ENCODE results near the gene NUP62.
A peak's percentile ranks its signal among the peaks of the same experiment; 100 is the strongest.
"Not testable (repeated sequence)": the region's sequence is repeated elsewhere in the genome, so short reads cannot be mapped to it uniquely, and the experiment has no call there.

Gene NUP62

DNA sequence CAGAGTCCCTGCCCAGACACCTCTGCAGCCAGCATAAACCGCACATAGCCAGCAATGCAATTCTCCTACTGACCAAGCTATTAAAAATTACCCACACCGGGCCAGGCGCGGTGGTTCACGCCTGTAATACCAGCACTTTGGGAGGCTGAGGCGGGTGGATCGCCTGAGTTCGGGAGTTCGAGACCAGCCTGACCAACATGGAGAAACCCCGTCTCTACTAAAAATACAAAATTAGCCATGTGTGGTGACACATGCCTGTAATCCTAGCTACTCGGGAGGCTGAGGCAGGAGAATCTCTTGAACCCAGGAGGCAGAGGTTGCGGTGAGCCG lies 4.5 kb downstream of the NUP62 start:
- not testable (repeated sequence) for DNase-seq (ENCODE audit: low read depth)

DNA sequence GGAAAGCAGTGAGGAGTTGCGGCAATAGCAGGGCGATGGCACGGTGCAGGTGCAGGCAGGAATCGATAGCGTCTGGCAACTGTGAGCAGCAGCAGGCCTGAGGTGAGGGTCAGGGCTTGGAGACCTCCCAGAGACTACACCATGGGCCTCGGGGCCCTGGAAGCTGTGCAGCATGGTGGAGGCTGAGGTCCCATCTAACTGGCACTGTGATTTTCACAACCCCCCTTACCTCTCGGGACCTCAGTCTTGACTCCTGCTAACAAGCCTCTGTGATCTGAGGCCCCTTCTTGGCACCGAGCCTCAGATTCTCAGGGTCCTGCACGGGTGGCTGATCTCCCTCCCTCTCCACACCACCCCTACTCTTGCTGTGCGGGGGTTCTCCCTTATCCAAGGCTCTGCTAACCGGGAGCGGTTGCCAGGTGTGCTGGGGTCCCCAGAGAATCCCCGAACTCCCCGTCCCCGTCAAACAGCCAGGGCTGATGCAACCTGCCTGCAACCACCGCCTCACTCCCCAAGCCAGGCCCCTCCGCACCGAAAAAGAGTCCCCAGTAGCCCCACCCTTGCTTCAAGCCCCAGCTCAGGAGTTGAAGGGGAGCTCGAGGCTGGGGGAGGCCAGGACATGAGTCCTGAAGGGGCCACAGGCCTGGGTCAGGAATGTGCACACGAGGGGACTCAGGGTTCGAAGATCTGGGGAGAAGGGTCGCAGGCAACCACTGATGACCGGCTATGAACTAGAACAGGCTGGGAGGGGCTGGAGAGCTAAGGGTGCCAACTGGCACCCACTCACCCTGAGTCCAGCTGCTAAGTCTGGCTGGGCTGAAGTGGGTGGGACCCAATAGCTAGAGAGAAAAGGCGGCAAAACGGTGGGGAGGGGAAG lies 5.1 kb downstream of the NUP62 start:
- DNase-seq (ENCODE audit: low read depth): no peak

DNA sequence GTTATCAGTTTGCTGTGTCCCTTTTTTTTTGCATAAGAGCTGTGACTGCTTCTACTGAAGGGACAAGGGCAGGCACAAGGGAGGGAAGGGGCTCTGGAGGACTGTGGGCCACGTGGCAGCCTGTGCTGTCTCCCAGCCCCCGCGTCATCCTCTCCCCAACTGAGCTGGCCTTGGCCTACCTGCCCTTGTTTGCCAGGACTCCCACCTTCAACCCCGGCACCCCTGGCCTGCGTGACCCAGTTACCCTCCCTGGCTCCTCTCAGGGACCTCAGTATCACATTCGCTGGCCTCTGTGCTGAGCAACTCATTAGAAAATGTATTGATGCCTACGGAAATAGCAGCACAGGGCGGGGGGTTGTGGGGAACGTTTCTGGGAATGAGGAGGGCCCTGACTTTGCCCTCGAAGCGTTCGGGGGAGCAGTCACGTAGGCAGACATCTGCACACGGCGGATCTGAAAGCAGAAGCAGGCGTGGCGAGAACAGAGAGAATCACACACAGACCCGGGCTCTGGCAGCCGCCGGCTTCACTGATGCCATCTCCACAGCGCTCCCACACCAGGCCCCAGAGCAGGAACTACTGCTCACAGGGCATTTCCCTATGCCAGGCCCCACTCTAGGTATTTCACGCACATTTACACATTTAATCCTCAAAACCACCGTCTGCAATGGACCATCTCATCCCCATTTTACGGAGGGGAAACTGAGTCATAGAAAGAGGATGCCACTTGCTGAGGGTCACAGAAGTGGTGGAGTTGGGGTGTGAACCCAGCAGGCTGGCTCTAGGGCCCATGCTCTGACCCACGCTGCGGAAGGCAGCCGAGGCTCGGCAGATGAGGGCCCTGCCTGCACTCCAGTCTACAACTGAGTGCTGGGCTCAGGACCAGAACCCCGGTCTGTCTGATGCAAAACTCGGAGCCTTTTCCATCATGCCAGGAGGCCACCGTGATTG lies 6.0 kb downstream of the NUP62 start:
- no peak for DNase-seq (ENCODE audit: low read depth)

DNA sequence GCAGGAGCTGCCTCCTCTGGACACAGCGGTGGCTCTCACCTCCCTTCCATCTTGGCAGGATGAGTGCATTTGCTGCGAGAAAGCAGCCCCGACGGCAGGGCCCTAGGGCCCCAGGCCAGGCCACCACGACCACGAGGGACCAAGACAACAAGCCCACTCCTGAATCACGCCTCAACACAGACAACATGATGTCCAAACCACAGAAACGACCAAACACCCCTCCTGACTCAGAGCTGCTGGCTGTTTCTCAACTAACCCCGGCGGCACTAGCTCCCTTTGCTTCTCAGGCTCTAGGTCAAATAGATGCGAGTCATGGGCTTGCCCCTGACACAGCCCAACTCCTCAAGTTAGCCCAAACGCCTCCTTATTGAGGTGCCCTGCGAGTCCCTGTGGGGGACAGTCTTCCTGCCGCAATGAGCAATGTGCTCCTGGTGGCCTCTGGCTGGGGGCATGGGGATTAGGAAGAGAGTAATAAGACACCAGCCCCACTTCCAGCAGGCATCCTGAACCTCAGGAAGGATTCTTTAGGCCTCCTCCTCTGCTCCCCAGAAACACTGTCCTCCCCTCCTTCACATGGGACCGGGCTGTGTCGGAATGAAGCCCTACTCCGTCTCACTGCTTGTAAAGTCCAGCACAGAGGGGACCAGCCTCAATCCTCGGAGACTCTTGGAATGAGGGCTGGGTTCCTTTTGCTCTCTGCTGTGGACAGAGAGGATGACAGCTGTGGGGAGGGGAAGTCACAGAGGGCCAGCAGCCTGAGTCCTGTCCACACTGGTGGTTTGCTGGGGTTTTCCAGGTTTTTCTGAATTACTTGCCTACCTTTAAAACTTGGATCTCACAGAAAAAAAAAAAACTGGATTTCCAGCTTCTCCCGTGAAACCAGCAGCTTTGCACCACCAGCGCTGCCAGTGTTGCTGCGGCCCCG lies 7.2 kb downstream of the NUP62 start:
- peak; percentile 66 for DNase-seq (ENCODE audit: low read depth)

DNA sequence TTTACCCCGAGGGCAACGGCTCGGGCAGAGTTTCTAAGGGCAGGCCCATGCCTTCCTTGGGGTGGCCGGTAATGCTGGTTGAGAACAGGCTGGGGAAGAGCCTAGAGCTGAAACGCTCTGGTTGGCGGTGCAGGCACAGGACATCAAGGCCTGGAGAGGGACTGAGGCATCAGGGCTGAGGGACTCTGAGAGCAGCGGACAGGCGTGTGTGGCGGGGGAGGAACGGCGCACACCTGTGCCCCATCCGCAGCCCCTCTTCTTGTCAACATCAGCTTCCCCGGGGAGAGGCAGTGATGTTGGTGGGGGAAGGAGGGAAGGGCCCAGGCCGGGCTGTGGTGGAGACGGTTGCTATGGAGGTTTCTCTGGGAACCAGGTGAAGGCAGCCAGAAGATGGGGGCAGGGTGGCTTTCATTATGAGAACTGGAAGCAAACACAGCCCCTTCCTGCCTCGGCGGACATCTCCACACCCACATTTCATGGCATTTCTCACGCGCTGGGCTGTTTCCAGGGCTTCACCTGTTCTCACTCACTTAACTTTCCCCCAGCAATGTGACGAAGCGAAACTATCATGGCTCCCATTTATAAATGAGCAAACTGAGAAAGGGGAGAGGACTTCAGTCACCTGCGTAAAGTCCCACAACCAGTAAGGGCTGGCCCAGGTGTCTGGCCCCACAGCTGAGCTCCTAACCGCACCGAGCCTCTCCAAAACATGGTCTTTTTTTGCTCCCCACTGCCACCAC lies 8.5 kb downstream of the NUP62 start:
- DNase-seq (ENCODE audit: low read depth): no peak

DNA sequence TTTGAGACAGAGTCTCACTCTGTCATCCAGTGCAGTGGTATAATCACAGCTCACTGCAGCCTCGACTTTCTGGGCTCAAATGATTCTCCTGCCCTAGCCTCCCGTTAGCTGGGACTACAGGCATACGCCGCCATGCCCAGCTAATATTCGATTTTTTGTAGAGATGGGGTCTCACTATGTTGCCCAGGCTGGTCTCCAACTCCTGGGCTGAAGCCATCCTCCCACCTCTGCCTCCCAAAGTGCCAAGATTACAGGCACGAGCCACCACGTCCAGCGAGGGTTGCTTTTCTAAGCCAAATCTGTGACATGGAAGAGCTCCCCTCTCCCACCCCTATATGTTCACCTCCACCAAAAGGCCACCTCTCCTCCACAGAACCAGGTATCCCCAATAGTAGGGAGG lies 11.2 kb downstream of the NUP62 start:
- DNase-seq (ENCODE audit: low read depth): no peak

DNA sequence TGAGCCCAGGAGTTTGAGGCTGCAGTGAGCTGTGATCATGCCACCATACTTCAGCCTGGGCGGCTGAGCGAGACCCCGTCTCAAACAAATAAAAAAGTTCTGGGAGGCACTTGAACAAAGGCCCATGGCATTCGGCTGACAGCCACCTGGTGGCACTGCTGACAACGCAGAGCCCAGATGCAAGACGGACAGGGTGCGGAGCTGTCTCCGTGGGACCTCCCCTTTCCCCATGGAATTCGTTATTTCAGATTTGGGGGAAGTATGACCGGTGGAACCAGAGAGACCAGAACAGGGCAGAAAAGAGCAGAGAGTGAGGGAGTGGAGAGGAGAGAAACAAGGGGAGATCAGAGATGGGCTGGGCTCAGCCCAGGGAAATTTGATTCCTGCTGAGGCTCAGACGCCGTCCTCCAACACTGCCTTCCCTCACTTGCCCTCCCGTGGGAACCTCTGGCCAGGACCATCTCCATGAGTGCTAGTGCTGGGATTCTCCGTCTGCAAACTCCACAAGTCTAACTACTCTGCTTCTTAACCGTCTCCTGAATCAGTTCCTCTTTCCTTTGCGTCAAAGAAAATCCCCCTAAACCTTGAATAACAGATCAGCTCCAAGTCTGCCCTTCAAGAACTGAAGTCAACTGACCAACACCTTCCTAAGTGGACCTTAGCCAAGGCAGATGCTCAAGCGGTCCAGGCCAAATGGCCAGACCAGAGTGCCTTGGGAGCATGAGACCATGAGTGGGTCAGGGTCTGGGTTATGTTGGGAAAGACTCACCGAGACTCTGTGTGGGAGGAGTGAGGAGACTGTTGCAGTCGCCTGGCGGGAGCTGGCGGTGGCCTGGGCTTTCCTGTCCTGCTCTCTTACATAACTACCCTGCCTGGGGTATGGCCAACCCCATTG lies 12.2 kb downstream of the NUP62 start:
- DNase-seq (ENCODE audit: low read depth): no peak

DNA sequence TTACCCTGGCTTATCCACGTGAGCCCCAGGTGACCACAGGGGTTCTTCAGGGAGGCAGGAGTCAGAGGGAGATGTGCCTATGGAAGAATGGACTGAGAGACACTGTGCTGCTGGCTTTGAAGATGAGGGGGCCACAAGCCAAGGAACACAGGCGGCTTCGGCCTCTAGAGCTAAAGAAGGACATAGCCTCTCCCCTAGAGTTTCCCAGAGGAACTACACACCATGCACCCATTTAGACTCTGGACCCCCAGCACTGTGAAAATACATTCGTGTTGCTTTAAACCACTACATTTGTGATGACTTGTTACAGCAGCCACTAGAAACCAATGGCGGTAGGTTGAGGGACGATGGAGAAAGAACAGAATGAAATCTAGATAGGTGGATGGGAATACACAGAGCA lies 14.0 kb downstream of the NUP62 start:
- no peak for DNase-seq (ENCODE audit: low read depth)

DNA sequence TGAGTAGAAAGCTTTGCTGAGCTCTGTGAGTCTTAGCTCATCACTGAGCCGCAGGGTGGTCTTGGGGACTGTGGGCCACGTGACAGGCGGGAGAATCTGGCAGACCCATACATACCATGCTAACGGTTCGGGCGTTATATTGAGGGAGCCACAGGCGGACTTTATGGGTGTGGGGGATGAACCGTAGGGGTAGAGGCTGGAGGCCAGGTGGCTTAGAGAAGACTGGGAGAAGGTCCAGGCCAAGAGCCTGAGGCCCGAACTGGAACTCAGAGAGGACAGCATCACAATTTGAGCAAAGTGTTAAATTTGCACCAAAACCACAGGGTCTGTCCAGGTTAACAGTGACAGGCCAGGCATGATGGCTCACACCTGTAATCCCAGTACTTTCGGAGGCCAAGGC lies 15.6 kb downstream of the NUP62 start:
- DNase-seq (ENCODE audit: low read depth): no peak

DNA sequence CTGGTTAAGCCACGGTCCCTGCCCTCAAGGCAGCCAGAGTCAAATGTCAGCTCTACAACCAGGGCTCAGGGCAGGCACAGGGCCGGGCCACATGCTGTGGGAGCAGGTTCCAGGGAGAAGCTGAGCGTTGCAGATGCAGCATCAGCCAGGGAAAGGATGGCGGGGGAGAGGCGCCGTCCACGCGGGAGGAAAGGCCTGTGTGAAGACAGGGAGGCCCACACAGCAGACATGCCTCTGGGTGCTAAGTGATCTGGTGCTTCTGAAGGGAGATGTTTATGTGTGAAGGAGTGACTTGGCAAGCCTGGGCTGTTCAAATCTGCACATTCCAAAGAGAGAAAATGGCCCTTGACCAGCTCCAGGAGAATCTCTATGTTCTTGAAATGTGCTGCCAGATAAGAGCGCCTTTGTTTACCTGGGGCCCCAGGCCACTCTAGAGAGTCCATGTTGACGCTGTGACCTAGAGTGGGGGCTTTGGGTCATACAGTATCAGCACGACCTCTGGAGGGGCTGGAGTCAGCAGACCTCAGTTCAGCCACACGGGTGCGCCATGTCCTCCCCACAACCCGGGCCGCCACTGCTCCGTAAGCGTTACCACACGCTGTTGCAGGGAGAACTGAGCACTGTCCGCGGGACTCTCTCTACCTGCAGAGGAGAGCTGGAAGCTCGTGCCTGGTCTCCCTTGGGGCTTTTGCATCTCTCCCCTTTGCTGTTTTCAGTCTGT lies 16.2 kb downstream of the NUP62 start:
- DNase-seq (ENCODE audit: low read depth): no peak

DNA sequence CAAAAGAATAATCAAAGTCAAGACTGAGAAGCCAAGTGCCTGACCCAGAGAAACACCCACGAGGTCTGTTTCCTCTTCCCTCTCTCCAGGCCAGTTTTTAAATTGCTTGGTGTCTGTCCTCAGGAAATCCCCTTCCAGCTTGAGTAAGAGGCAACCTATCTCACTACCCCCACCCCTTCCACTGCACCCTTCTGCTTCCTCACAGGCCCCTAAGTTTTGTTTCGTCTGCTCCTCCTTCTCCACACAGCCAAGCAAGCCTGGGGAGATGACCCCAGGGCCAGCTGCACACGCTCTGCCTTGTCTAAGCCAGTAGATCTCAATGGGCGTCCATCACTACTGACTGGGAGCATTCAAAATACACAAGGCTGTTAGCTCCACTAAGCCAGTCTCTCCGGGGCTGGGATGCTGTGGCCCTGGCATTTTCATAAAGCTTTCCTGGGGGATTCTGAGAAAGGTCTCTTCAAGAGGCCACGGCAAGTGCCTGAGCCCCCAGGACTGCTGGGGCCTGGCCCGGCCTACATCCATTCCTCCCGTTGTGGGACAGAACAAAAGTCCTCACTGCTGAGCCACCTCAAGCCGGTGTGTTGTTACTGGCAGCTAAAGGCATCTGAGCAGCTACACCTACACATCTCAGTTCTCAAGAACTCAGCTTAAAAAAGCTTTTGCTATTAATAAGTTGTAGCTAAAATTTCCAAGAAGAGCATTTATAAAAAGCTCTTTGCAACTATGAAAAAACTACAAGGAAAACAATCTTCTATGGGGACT lies 17.7 kb downstream of the NUP62 start:
- DNase-seq (ENCODE audit: low read depth): no peak

DNA sequence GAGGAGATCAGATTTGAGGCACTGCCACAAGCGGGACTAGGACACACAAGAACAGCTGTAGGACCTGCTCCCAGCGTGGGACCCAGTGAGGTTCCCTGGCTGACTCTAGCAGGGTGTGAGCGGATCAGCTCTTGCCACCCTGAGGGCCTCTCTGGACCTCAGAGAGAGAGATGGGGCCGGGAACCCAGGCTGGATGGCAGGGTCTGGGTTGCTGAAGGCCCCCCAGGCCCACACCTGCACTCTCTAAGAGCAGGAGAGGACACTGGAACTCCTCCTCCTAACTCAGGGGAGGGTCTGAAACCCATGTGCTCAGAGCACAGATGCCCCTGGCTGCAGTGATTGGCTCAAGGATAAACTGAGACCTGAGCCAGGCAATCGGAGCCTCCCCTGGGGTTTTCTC lies 19.1 kb downstream of the NUP62 start:
- DNase-seq (ENCODE audit: low read depth): no peak

DNA sequence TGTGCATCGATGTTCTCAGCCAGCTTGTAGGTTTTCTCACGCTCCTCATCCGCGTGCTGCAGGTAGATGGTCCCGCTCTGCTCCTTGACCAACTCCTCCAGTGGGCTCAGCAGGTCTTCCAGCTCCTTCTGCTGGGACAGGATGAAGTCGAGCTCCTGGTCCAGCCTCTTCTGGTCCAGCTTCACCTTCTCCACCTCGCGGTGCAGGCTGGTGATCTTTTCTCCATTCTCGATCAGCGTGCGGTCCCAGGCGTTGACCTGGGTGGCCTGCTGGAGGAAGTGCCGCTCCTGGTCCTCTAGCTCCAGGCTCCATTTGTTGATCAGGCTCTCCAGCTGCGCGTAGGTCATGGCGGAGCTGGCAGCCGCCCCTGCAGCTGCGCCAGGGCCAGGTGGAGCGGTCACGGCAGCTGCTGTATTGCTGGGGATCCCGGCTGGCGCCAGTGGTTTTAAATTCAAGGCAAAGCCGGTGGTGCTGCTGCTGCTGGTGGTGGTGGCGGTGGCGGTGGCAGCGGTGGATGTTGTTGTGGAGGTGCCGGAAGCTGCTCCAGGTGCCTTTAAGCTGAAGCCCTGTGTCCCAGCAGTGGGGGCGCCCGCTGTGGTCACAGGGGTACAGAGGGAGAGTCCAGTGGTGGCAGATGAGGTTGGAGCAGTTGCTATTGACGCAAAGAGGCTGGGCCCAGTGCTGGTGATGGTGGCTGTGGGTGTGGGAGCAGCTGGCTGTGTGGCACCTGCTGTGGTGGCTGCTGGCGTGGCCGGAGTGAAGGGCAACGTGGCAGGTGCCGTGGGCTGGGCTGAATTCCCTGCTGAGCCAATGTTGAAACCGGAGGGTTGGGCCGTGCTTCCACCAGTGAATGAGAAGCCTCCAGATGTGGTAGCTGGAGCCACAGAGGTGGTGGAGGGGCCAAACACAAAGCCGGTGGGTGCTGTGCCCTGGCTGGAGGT lies 20.6 kb downstream of the NUP62 start:
- no peak for DNase-seq (ENCODE audit: low read depth)

DNA sequence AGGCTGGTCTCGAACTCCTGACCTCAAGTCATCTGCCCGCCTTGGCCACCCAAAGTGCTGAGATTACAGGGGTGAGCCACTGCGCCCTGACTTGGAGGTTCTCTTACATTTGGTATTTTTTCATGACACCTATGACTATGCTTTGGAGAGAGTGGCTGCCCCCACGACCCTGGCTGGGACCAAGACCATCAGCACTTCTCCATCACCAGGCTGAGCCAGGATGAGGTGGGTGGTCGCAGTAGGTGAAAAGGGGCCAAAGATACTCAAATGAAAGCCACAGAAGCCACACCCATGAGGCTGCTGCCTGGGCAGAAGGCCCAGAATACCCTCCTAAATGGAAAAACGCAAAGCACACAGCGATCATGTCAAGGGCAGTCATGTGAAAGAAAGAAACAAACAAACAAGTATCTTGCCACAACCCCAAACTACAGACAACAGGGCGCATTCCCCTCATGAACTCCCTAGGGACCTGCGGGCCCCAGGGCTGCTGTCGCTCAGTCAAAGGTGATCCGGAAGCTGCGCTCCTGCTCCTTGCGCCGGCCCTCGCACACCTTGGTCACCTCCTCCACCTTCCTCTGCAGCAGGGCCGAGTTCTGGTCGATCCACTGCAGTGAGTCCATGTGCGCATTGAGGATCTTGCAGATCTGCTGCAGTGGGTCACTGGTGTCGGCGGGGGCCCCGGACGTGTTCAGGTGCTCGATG lies 21.4 kb downstream of the NUP62 start:
- DNase-seq (ENCODE audit: low read depth): no peak

DNA sequence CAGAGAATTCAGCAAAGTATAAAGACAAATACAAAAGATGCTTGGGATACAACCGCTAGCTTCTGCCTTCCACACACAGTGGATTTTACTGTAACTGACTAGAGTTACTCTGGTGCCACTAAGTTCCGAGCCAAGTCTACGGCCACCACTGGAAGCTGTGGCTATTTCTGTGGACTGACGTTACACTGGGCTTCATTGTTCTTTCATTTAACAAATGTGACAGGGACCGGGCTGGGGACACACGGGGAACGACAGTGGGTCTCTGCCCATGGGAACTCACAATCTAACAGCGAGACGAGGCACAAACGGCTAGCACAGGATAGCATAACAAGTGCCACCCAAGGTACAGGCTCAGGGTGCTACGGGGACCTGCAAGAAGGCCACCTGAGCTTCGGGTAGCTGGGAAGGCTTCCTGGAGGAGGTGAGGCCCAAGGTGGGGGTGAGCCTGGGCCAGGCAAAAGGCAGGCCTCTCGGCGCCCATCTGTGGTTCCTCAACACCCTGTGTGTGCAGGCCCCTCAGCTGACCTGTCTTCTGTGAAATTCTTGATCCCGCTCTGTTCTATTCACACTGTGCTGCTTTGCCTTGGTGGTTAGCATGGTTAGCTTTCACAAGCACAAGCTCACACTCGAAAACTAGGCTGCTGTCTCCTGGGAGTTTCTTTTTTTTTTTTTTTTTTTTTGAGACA lies 22.3 kb downstream of the NUP62 start:
- DNase-seq (ENCODE audit: low read depth): no peak

DNA sequence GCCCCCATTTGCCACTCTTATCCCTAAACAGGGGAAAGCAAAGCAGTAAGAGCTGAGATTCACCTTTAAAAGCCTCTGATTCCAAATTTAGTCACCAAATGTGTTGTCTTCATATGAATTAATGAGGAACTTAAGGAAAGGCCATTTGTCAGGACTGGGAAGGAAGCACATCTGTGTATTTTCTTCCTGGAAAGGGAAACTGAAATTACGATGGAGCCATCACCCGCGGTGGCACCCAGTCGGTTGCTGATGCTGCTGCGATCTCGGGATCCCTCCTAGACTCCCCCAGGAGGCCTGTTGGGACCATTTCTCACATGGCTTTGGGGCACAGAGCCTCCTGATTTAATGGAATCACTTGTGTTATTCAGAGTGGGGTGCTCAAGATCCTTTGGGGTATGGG lies 25.2 kb downstream of the NUP62 start:
- no peak for DNase-seq (ENCODE audit: low read depth)

Measured in stromal cell of bone marrow (primary cell).